Cardiac muscle cell (in vitro differentiated cells and primary cell): Measurements from ENCODE around the gene SPATA17. TPM values are rescaled to one million over a fixed set of nuclear protein-coding genes. Genes with fewer than 3 reads are reported as not detected.

ENCODE experiments used
- DNase-seq, 2 donors: peaks; one replicate each; pipeline versions ENCODE4 v3.0.0 to v3.0.0-alpha.2; 2010 to 2017; ENCODE audit warnings: low read depth in 1 of 2, low spot score in 1 of 2
- H3K27ac ChIP-seq: fragments of 200-600 bp; sonication (generic); 2 replicates; pipeline ENCODE4 v1.5.1; 2016
- H3K27me3 ChIP-seq: fragments of 200-600 bp; sonication (generic); 2 replicates; pipeline ENCODE4 v1.6.0; 2016; ENCODE audit warnings: control low read depth
- H3K36me3 ChIP-seq: fragments of 200-600 bp; sonication (generic); 2 replicates; pipeline ENCODE4 v1.5.1; 2016; ENCODE audit warnings: control low read depth
- H3K4me1 ChIP-seq: fragments of 200-600 bp; sonication (generic); 2 replicates; pipeline ENCODE4 v1.8.1; 2017; ENCODE audit warnings: low read depth, mild to moderate bottlenecking, mixed run types
- H3K4me3 ChIP-seq: fragments of 200-600 bp; sonication (generic); 2 replicates; pipeline ENCODE4 v1.5.1; 2016; ENCODE audit warnings: mild to moderate bottlenecking
- H3K9me3 ChIP-seq: fragments of 200-600 bp; sonication (generic); 2 replicates; pipeline ENCODE4 v1.5.1; 2017; ENCODE audit warnings: low read depth, mild to moderate bottlenecking, control low read depth
- CTCF ChIP-seq: IDR thresholded peaks from 2 replicates; pipeline ENCODE4 v1.5.1; 2012; ENCODE audit warnings: low read depth, mild to moderate bottlenecking, low read length
- polyA plus RNA-seq: library from polyadenylated mRNA; unstranded; fragments of >200 nt; fragmentation: Nextera tagmentation; extraction: Ambion mirVana; gene quantifications from 2 replicates; pipeline ENCODE4 v1.2.1, GENCODE V29; 2016
- total RNA-seq: library from RNA; depleted of rRNA; stranded (reverse); fragments of >200 nt; gene quantifications from 2 replicates; pipeline ENCODE4 v1.2.3, GENCODE V29; 2016

SPATA17 gene
- total and polyA plus RNA-seq, 2 experiments from 2014 or later: 1.2 to 2.6 TPM

GRCh38 chr1:217715681-217716080, 84.5 kb downstream of the SPATA17 start:
- Histone ChIP-seq H3K27ac (no peak overlapping the region), H3K9me3 (no peaks in the 10 kb centered on the region), H3K27me3 (no peaks in the 10 kb centered on the region), H3K4me1 (no peaks in the 10 kb centered on the region), H3K36me3 (no peaks in the 10 kb centered on the region), H3K4me3 (no peak overlapping the region)
- DNase-seq: no peak
- no peak for TF ChIP-seq CTCF

GRCh38 chr1:217717959-217718358, 86.8 kb downstream of the SPATA17 start:
- H3K9me3 ChIP-seq: no peaks in the 10 kb centered on the region
- H3K27ac ChIP-seq: no peak overlapping the region
- H3K4me3 ChIP-seq: no peak overlapping the region
- no peaks in the 10 kb centered on the region for H3K27me3 ChIP-seq
- no peaks in the 10 kb centered on the region for H3K36me3 ChIP-seq
- no peak for TF ChIP-seq CTCF
- no peaks in the 10 kb centered on the region for H3K4me1 ChIP-seq
- no peak for DNase-seq

- no peaks in the 10 kb centered on the region for H3K4me1 ChIP-seq
- no peak for TF ChIP-seq CTCF
- H3K27me3 ChIP-seq: no peaks in the 10 kb centered on the region
- H3K27ac ChIP-seq: no peak overlapping the region
- DNase-seq: no peak
- no peak overlapping the region for H3K4me3 ChIP-seq
- no peaks in the 10 kb centered on the region for H3K9me3 ChIP-seq
- no peaks in the 10 kb centered on the region for H3K36me3 ChIP-seq
Observed at GRCh38 chr1:217718873-217719272, 87.7 kb downstream of the SPATA17 start.

- no peaks in the 10 kb centered on the region for H3K9me3 ChIP-seq
- no peaks in the 10 kb centered on the region for H3K4me1 ChIP-seq
- H3K27ac ChIP-seq: no peak overlapping the region
- no peak overlapping the region for H3K4me3 ChIP-seq
- no peaks in the 10 kb centered on the region for H3K36me3 ChIP-seq
- TF ChIP-seq CTCF: no peak
- no peaks in the 10 kb centered on the region for H3K27me3 ChIP-seq
- DNase-seq: no peak
Observed at GRCh38 chr1:217721692-217722091, 90.5 kb downstream of the SPATA17 start.

GRCh38 chr1:217734973-217735372, 103.8 kb downstream of the SPATA17 start:
- Histone ChIP-seq H3K4me1 (no peaks in the 10 kb centered on the region), H3K27me3 (no peaks in the 10 kb centered on the region), H3K9me3 (no peaks in the 10 kb centered on the region), H3K36me3 (no peaks in the 10 kb centered on the region), H3K4me3 (no peak overlapping the region), H3K27ac (no peak overlapping the region)
- no peak for DNase-seq
- no peak for TF ChIP-seq CTCF

- Histone ChIP-seq H3K36me3 (no peaks in the 10 kb centered on the region), H3K9me3 (no peaks in the 10 kb centered on the region), H3K27ac (no peak overlapping the region), H3K27me3 (no peaks in the 10 kb centered on the region), H3K4me3 (no peak overlapping the region), H3K4me1 (no peaks in the 10 kb centered on the region)
- TF ChIP-seq CTCF: peak; percentile 77
- peak; percentile 43 to 57 for DNase-seq
Observed at GRCh38 chr1:217747156-217747769, 116.1 kb downstream of the SPATA17 start.
